Tibial artery (tissue), 4 donors: ENCODE data around the gene RPL4.

Experiments
- DNase-seq, 2 donors: peaks; one replicate each; pipeline ENCODE4 v3.0.0-alpha.2; 2019
- H3K27ac ChIP-seq, 2 donors: fragments of 200-600 bp; sonication (generic) in 1 of 2; 1 replicate in 1 of 2; 2 replicates in 1 of 2; pipeline ENCODE4 v1.5.1; 2018 to 2019; ENCODE audit warnings: mild to moderate bottlenecking in 1 of 2
- H3K27me3 ChIP-seq, 2 donors: fragments of 200-600 bp; sonication (generic) in 1 of 2; one replicate each; pipeline versions ENCODE4 v1.5.1 to v1.6.0; 2016 to 2019
- H3K36me3 ChIP-seq, 3 donors: fragments of 200-600 bp; sonication (generic) in 2 of 3; one replicate each; pipeline ENCODE4 v1.5.1; 2016 to 2019; ENCODE audit warnings: mild to moderate bottlenecking in 2 of 3
- H3K4me1 ChIP-seq, 4 donors: fragments of 200-600 bp; sonication (generic) in 2 of 4; 1 replicate in 3 of 4; 2 replicates in 1 of 4; pipeline ENCODE4 v1.5.1; 2016 to 2019
- H3K4me3 ChIP-seq, 2 donors: fragments of 200-600 bp; sonication (generic) in 1 of 2; 1 replicate in 1 of 2; 2 replicates in 1 of 2; pipeline ENCODE4 v1.5.1; 2018 to 2019; ENCODE audit warnings: mild to moderate bottlenecking in 2 of 2
- H3K9me3 ChIP-seq, 3 donors: fragments of 200-600 bp; sonication (generic) in 1 of 3; one replicate each; pipeline ENCODE4 v1.5.1; 2016 to 2019
- intact Hi-C: fragments of 100-400 bp; cut with DNase I; formaldehyde crosslinking; loops from one replicate; pipeline ENCODE4 v1.15.0; 2023; ENCODE audit warnings: low total_unique reads
- TF ChIP-seq, protein P1 (sequence below), 2 experiments: fragments of 200-600 bp in 1 of 2; fragments of 450-650 bp in 1 of 2; IDR thresholded peaks; one replicate each; pipeline ENCODE4 v1.5.1; 2017 to 2019; ENCODE audit warnings: antibody characterized with exemption in 2 of 2, mild to moderate bottlenecking in 1 of 2, moderate library complexity in 1 of 2

Gene RPL4

DNA sequence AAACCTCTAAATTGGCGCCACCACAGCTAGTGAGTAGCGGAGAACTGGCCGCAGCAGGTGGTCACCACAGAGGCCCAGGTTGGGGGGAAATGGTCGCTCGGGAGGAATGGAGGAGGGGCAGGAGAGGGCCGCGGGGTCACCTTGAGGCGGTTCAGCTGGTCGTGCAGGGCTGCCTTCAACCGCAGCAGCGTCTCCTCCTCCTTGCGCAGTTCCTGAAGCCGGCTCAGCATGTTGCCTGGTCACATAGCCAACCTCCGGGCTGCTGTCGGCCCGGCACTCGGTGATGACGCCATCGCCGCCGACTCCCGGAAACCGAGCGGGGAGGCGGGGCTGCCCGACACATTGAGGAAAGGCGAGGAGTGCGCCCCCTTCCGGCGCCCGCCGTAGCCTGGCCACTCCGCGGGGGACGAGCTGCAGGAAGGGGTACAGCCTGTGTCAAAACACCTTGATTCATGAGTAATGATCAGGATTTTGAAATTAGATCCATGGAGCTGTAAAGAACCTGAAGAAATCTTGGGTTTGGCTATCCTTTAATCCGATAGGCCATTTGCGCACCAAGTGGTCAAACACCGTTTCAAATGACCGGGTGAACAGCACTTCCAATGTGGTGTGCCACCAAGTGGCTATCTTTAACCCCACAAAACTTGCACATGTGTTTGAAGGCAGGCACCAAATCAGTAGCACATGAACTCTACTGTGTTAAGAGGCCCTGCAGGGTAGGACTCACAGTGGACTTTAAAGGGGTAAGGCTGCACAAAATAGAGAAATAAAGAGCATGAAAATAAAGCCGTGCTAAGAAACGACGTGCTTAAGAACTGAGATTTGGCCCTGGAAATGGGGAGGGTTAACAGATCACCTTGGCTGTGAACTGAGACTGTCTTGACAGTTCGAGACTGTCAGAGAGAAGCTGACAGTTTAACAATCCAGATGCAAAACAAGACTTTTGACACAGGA is 6.9 kb downstream of the RPL4 start, which contains the start of gene SNAPC5:
TSS of gene SNAPC5 (minus strand) at position 261 of the 954 bp plus-strand sequence. CDS start at position 230, 31 bp downstream.
- H3K27me3 ChIP-seq = no peaks in the 10 kb centered on the region
- H3K4me1 ChIP-seq = peaks cover 0 to 24% (median 11%) of the 10 kb centered on the region in 4 donors
- peaks cover 44 to 79% (median 74%) of the 10 kb centered on the region in 3 donors for H3K36me3 ChIP-seq
- peak; percentile 97 to 98 for DNase-seq
- peak within 1 kb of the TSS; percentile 89 for H3K4me3 ChIP-seq
- peak within 1 kb of the TSS; percentile 79 to 91 for H3K27ac ChIP-seq
- intact Hi-C loops = loop anchor here (2.0 kb wide), 1 partner anchor 109 kb away; no protein-coding TSS in a partner anchor
- TF ChIP-seq, protein P1, sequence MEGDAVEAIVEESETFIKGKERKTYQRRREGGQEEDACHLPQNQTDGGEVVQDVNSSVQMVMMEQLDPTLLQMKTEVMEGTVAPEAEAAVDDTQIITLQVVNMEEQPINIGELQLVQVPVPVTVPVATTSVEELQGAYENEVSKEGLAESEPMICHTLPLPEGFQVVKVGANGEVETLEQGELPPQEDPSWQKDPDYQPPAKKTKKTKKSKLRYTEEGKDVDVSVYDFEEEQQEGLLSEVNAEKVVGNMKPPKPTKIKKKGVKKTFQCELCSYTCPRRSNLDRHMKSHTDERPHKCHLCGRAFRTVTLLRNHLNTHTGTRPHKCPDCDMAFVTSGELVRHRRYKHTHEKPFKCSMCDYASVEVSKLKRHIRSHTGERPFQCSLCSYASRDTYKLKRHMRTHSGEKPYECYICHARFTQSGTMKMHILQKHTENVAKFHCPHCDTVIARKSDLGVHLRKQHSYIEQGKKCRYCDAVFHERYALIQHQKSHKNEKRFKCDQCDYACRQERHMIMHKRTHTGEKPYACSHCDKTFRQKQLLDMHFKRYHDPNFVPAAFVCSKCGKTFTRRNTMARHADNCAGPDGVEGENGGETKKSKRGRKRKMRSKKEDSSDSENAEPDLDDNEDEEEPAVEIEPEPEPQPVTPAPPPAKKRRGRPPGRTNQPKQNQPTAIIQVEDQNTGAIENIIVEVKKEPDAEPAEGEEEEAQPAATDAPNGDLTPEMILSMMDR (IDR thresholded peaks at IDR 0.05) = peak; percentile 97 to 100
- H3K9me3 ChIP-seq = no peaks in the 10 kb centered on the region

- Histone ChIP-seq H3K4me3 (peak overlapping the region; percentile 89), H3K4me1 (peaks cover 0 to 21% (median 9%) of the 10 kb centered on the region in 4 donors), H3K27me3 (no peaks in the 10 kb centered on the region), H3K36me3 (peaks cover 37 to 78% (median 68%) of the 10 kb centered on the region in 3 donors), H3K9me3 (no peaks in the 10 kb centered on the region), H3K27ac (peak overlapping the region; percentile 79 to 91)
- DNase-seq = no peak
- TF ChIP-seq, protein P1 (IDR thresholded peaks at IDR 0.05) = no peak
- intact Hi-C loops = loop anchor here (2.0 kb wide), 1 partner anchor 108 kb away; no protein-coding TSS in a partner anchor
These were observed 7.6 kb downstream of the RPL4 start for GRCh38 chr15:66496951-66497501.

- Histone ChIP-seq H3K36me3 (peaks cover 23 to 77% (median 68%) of the 10 kb centered on the region in 3 donors), H3K9me3 (no peaks in the 10 kb centered on the region), H3K4me3 (no peak overlapping the region), H3K27me3 (no peaks in the 10 kb centered on the region), H3K27ac (no peak overlapping the region), H3K4me1 (peaks cover 0 to 27% (median 9%) of the 10 kb centered on the region in 4 donors)
- DNase-seq = no peak
- TF ChIP-seq, protein P1 (IDR thresholded peaks at IDR 0.05) = no peak
- intact Hi-C loops = no loop called here
These were observed 10.4 kb downstream of the RPL4 start for GRCh38 chr15:66494262-66494661.

DNA sequence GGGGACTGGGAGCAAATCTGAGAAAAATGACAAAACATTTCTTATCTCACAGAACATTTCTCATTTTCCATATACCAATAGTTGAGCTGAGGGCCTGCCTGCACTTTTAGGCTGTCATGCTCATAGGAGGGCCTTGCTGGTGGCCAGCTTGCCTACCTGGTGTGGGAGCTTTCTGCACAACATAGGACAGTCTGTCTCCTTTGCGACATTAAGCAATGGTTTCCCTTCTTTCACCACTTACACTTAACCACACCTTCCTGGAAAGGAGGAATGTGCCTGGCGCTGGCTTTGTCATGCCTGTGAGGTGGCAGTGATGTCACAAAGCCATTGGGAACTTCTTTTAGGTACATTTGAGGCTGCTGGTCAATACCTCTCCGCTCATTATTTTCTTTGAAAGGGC is 12.8 kb downstream of the RPL4 start:
- Histone ChIP-seq H3K27ac (no peak overlapping the region), H3K36me3 (peaks cover 15 to 83% (median 70%) of the 10 kb centered on the region in 3 donors), H3K27me3 (no peaks in the 10 kb centered on the region), H3K4me1 (peaks cover 0 to 30% (median 6%) of the 10 kb centered on the region in 4 donors), H3K9me3 (no peaks in the 10 kb centered on the region), H3K4me3 (no peak overlapping the region)
- no peak for DNase-seq
- TF ChIP-seq, protein P1 (IDR thresholded peaks at IDR 0.05) = no peak
- intact Hi-C loops = no loop called here

- Histone ChIP-seq H3K27ac (no peak overlapping the region), H3K4me1 (peaks cover 0 to 21% (median 0%) of the 10 kb centered on the region in 4 donors), H3K9me3 (no peaks in the 10 kb centered on the region), H3K36me3 (peaks cover 15 to 74% (median 69%) of the 10 kb centered on the region in 3 donors), H3K4me3 (no peak overlapping the region), H3K27me3 (no peaks in the 10 kb centered on the region)
- no peak for DNase-seq
- intact Hi-C loops = no loop called here
- TF ChIP-seq, protein P1 (IDR thresholded peaks at IDR 0.05) = no peak
These were observed 15.4 kb downstream of the RPL4 start for GRCh38 chr15:66489179-66489791.
